Measurements from ENCODE around the gene TBPL1. TPM values are rescaled to one million over a fixed set of nuclear protein-coding genes. Genes with fewer than 3 reads are reported as not detected.

The TBPL1 gene
- total RNA-seq, 4 donors from 2014 or later: 0.85 to 9.1 (median 4.7) TPM

DNA sequence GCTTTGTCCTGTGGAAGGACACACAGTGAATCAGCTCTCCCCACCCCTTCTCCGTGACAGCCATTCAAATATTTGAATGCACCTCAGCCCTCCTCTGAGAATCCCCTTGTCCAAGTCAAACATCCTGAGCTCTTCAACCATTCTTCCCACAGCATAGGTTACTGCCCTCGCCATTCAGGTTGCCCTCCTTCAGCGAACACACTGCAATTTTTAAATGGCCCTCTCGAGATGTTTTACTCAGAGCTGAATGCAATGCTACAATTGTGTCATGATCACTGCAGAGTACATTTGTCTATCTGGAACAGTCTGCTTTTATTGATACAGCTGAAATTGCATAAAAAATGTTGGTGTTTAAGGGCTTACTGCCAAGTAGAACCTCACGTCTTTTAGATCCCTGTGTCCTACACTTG is 50.5 kb downstream of the TBPL1 start:
- in situ Hi-C loops (cut with MboI; ENCODE audit: low sequenced_read_pairs in 4 of 4): no loop called here
- H3K4me1 ChIP-seq: no peaks in the 10 kb centered on the region
- H3K9me3 ChIP-seq: no peaks in the 10 kb centered on the region
- TF ChIP-seq, protein P1, sequence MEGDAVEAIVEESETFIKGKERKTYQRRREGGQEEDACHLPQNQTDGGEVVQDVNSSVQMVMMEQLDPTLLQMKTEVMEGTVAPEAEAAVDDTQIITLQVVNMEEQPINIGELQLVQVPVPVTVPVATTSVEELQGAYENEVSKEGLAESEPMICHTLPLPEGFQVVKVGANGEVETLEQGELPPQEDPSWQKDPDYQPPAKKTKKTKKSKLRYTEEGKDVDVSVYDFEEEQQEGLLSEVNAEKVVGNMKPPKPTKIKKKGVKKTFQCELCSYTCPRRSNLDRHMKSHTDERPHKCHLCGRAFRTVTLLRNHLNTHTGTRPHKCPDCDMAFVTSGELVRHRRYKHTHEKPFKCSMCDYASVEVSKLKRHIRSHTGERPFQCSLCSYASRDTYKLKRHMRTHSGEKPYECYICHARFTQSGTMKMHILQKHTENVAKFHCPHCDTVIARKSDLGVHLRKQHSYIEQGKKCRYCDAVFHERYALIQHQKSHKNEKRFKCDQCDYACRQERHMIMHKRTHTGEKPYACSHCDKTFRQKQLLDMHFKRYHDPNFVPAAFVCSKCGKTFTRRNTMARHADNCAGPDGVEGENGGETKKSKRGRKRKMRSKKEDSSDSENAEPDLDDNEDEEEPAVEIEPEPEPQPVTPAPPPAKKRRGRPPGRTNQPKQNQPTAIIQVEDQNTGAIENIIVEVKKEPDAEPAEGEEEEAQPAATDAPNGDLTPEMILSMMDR (IDR thresholded peaks at IDR 0.05 in 4 of 5, conservative IDR thresholded peaks at IDR 0.05 in 1 of 5): no peak
- TF ChIP-seq POLR2A (IDR thresholded peaks at IDR 0.05): no peak
- no peak overlapping the region for H3K27ac ChIP-seq
- ATAC-seq: no peak
- DNase-seq: no peak
- no peak overlapping the region for H3K4me3 ChIP-seq
- no peaks in the 10 kb centered on the region for H3K36me3 ChIP-seq
- intact Hi-C loops (cut with DNase I; ENCODE audit: low total_unique reads): no loop called here
- H3K27me3 ChIP-seq: no peaks in the 10 kb centered on the region

DNA sequence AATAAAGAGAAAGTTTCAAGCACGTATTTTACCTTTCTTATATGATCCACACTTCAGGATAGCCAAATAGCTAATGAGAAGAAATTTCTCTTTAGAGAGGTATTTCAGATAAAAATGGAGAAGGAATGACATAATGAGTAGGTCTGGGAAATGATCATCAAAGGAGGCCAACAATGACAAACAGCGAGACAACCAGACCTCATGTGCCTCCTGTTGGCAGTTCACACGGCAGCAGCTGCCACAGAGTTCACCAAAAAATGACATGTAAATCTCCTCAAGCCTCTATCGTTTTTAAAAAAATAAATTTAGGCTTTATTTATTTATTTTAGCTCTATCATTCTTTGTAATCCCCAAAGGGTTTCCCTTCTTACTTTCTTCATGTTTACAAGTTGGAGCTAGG is 51.7 kb downstream of the TBPL1 start:
- in situ Hi-C loops (cut with MboI; ENCODE audit: low sequenced_read_pairs in 4 of 4): no loop called here
- intact Hi-C loops (cut with DNase I; ENCODE audit: low total_unique reads): no loop called here
- Histone ChIP-seq H3K27me3 (no peaks in the 10 kb centered on the region), H3K36me3 (no peaks in the 10 kb centered on the region), H3K27ac (no peak overlapping the region), H3K9me3 (no peaks in the 10 kb centered on the region), H3K4me1 (no peaks in the 10 kb centered on the region), H3K4me3 (no peak overlapping the region)
- DNase-seq (no peak), ATAC-seq (no peak)
- no peak for TF ChIP-seq POLR2A (IDR thresholded peaks at IDR 0.05)
- TF ChIP-seq, protein P1 (IDR thresholded peaks at IDR 0.05 in 4 of 5, conservative IDR thresholded peaks at IDR 0.05 in 1 of 5): no peak

DNA sequence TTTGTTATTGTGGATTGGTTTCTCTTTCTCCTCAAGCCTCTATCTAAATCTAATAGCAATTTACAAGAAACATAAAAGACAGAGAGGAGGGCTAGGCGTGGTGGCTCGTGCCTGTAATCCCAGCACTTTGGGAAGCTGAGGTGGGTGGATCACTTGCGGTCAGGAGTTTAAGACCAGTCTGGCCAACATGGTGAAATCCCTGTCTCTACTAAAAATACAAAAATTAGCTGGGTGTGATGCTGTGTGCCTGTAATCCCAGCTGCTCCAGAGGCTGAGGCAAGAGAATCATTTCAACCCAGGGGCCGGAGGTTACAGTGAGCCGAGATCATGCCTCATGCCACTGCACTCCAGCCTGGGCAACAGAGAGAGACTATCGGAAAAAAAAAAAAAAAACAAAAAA is 52.8 kb downstream of the TBPL1 start:
- Histone ChIP-seq H3K4me1 (no peaks in the 10 kb centered on the region), H3K27me3 (no peaks in the 10 kb centered on the region), H3K4me3 (no peak overlapping the region), H3K27ac (no peak overlapping the region), H3K9me3 (no peaks in the 10 kb centered on the region), H3K36me3 (no peaks in the 10 kb centered on the region)
- no peak for ATAC-seq
- intact Hi-C loops (cut with DNase I; ENCODE audit: low total_unique reads) (no loop called here), in situ Hi-C loops (cut with MboI; ENCODE audit: low sequenced_read_pairs in 4 of 4) (no loop called here)
- DNase-seq: no peak
- TF ChIP-seq, protein P1 (IDR thresholded peaks at IDR 0.05 in 4 of 5, conservative IDR thresholded peaks at IDR 0.05 in 1 of 5): no peak
- no peak for TF ChIP-seq POLR2A (IDR thresholded peaks at IDR 0.05)

DNA sequence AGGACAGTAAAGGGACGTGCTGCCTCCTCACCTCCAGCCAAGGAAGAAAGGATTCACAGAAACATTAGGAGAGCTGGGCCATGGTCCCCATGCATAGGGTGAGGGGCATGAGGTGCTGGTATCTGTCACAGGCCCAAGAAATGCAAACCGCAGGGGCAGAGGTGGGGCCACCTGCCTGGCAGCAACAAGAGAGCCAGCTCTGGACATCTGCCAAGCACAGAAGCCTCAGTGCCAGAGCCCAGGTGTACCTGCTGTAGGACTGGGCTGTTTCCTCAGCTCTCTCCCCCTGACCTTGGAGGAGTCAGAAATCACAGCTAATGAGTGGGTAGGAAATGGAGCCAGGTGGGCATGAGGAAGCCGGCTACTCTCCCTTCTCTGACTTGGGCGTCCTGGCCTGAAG is 54.1 kb downstream of the TBPL1 start:
- H3K9me3 ChIP-seq: no peaks in the 10 kb centered on the region
- no peak overlapping the region for H3K4me3 ChIP-seq
- ATAC-seq (no peak), DNase-seq (peak in 1 of 2 donors; percentile 22)
- TF ChIP-seq, protein P1 (IDR thresholded peaks at IDR 0.05 in 4 of 5, conservative IDR thresholded peaks at IDR 0.05 in 1 of 5): no peak
- TF ChIP-seq POLR2A (IDR thresholded peaks at IDR 0.05): no peak
- H3K4me1 ChIP-seq: peaks cover 0 to 4% of the 10 kb centered on the region in 2 donors
- no peaks in the 10 kb centered on the region for H3K36me3 ChIP-seq
- intact Hi-C loops (cut with DNase I; ENCODE audit: low total_unique reads): no loop called here
- in situ Hi-C loops (cut with MboI; ENCODE audit: low sequenced_read_pairs in 4 of 4): no loop called here
- no peaks in the 10 kb centered on the region for H3K27me3 ChIP-seq
- H3K27ac ChIP-seq: no peak overlapping the region

DNA sequence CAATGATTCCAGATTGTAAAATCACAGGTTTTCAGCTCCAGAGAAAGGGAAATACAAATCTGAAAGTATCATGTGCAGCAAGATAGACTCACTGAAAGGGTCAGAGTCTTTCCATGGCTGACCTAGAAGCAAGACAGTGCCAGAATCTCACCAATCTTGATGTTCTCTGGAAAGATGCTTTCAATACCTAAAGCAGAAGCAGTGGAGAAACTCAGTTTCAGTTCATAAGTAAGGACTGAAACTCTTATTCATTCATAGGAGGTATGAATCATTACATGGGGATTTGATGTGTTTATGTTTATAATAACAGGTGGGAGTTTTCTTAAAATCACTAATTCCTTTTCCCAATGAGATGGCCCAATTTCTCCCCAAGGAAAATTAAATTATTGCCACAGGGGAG is 56.9 kb downstream of the TBPL1 start:
- peaks cover 0 to 4% of the 10 kb centered on the region in 2 donors for H3K4me1 ChIP-seq
- intact Hi-C loops (cut with DNase I; ENCODE audit: low total_unique reads) (no loop called here), in situ Hi-C loops (cut with MboI; ENCODE audit: low sequenced_read_pairs in 4 of 4) (no loop called here)
- H3K27me3 ChIP-seq: no peaks in the 10 kb centered on the region
- no peak for ATAC-seq
- TF ChIP-seq POLR2A (IDR thresholded peaks at IDR 0.05): no peak
- TF ChIP-seq, protein P1 (IDR thresholded peaks at IDR 0.05 in 4 of 5, conservative IDR thresholded peaks at IDR 0.05 in 1 of 5): no peak
- DNase-seq: no peak
- no peaks in the 10 kb centered on the region for H3K9me3 ChIP-seq
- H3K36me3 ChIP-seq: no peaks in the 10 kb centered on the region
- no peak overlapping the region for H3K4me3 ChIP-seq
- H3K27ac ChIP-seq: no peak overlapping the region

All from gastrocnemius medialis (tissue), 4 donors.